IMR-90 (cell line): ENCODE results near the gene SYNE1. TPM values are rescaled to one million over a fixed set of nuclear protein-coding genes. Genes with fewer than 3 reads are reported as not detected.

Experiments used
- ATAC-seq: fragments of 200-7000 bp; cut with Tn5 transposase; 2 replicates; pipeline ENCODE4 v1.9.1; 2020; ENCODE audit warnings: low read depth, mild to moderate bottlenecking, moderate library complexity
- BruUV-seq: library from RNA; stranded (reverse); fragments of 400-500 nt; replicated peaks from 2 replicates; lab custom pipeline; 2021; lab: Mats Ljungman, UMichigan
- CTCF ChIA-PET: fragments of 300-600 bp; formaldehyde crosslinking; extraction: SDS; loops from one replicate; lab custom pipeline; 2021; ENCODE audit warnings: antibody characterized with exemption; lab: Yijun Ruan, JAX
- POLR2A ChIA-PET: fragments of 300-600 bp; sonication (Branson Sonifier 250); formaldehyde crosslinking; loops from one replicate; lab custom pipeline; 2022; ENCODE audit warnings: antibody characterized with exemption; ENCODE audit not compliant: unreplicated experiment; lab: Charles Lee
- DNase-seq: peaks from one replicate; pipeline ENCODE4 v3.0.0; 2013
- H2AFZ ChIP-seq: replicated peaks from 2 replicates; pipeline ENCODE3; 2013; ENCODE audit warnings: low read length, mild to moderate bottlenecking; ENCODE audit not compliant: poor library complexity
- H2AK5ac ChIP-seq: 2 replicates; pipeline ENCODE4 v1.6.1; 2013; ENCODE audit warnings: low read depth, low read length, inconsistent platforms
- H2AK9ac ChIP-seq: replicated peaks from 2 replicates; pipeline ENCODE3; 2013; ENCODE audit warnings: mild to moderate bottlenecking, low read depth, low read length, moderate library complexity; ENCODE audit not compliant: poor library complexity
- H2BK120ac ChIP-seq: 2 replicates; pipeline ENCODE4 v1.6.1; 2013; ENCODE audit warnings: low read depth, low read length, inconsistent platforms
- H2BK15ac ChIP-seq: 3 replicates; pipeline ENCODE4 v1.6.1; 2013; ENCODE audit warnings: low read depth, low read length, inconsistent platforms
- H2BK20ac ChIP-seq: 2 replicates; pipeline ENCODE4 v1.6.1; 2013; ENCODE audit warnings: low read depth, mild to moderate bottlenecking, inconsistent platforms, low read length, moderate library complexity
- H2BK5ac ChIP-seq: 2 replicates; pipeline ENCODE4 v1.6.1; 2013; ENCODE audit warnings: mild to moderate bottlenecking, low read depth, low read length, inconsistent platforms; ENCODE audit not compliant: poor library complexity, severe bottlenecking
- H3K14ac ChIP-seq: replicated peaks from 2 replicates; pipeline ENCODE4 v1.6.1; 2013; ENCODE audit warnings: low read depth, low read length, inconsistent platforms
- H3K18ac ChIP-seq: 2 replicates; pipeline ENCODE4 v1.6.1; 2013; ENCODE audit warnings: low read depth, low read length, control low read depth
- H3K23ac ChIP-seq: 2 replicates; pipeline ENCODE4 v1.6.1; 2013; ENCODE audit warnings: low read depth, low read length, inconsistent platforms
- H3K27ac ChIP-seq: 2 replicates; pipeline ENCODE4 v1.5.1; 2013; ENCODE audit warnings: mild to moderate bottlenecking, control low read depth, low read length; ENCODE audit not compliant: insufficient read depth
- H3K27me3 ChIP-seq: 2 replicates; pipeline ENCODE4 v1.6.1; 2013; ENCODE audit warnings: low read length; ENCODE audit not compliant: control insufficient read depth, insufficient read depth
- H3K36me3 ChIP-seq: 2 replicates; pipeline ENCODE4 v1.6.1; 2013; ENCODE audit warnings: low read length, mixed read lengths; ENCODE audit not compliant: control insufficient read depth, insufficient read depth
- H3K4ac ChIP-seq: 2 replicates; pipeline ENCODE4 v1.6.1; 2013; ENCODE audit warnings: low read depth, low read length, inconsistent platforms
- H3K4me1 ChIP-seq: 2 replicates; pipeline ENCODE4 v1.6.1; 2013; ENCODE audit warnings: low read length, mixed read lengths; ENCODE audit not compliant: control insufficient read depth, insufficient read depth
- H3K4me2 ChIP-seq: 2 replicates; pipeline ENCODE4 v1.6.1; 2013; ENCODE audit warnings: low read depth, mild to moderate bottlenecking, control low read depth, low read length, moderate library complexity
- H3K4me3 ChIP-seq: 2 replicates; pipeline ENCODE4 v1.5.1; 2013; ENCODE audit warnings: low read depth, mild to moderate bottlenecking, control low read depth, low read length, moderate library complexity; ENCODE audit not compliant: insufficient read depth
- H3K56ac ChIP-seq: 2 replicates; pipeline ENCODE4 v1.6.1; 2013; ENCODE audit warnings: low read length, inconsistent platforms; ENCODE audit not compliant: insufficient read depth; ENCODE audit errors: extremely low read depth
- H3K79me1 ChIP-seq, 2 experiments: 2 replicates each; pipeline ENCODE4 v1.6.1; 2013; ENCODE audit warnings: low read length in 2 of 2, inconsistent platforms in 1 of 2, low read depth in 1 of 2
- H3K9ac ChIP-seq: 2 replicates; pipeline ENCODE4 v1.6.1; 2013; ENCODE audit warnings: low read depth, low read length, control low read depth
- H3K9me1 ChIP-seq: 2 replicates; pipeline ENCODE4 v1.6.1; 2013; ENCODE audit warnings: low read length, inconsistent platforms; ENCODE audit not compliant: insufficient read depth
- H3K9me3 ChIP-seq: 2 replicates; pipeline ENCODE4 v1.6.1; 2013; ENCODE audit warnings: low read length; ENCODE audit not compliant: control insufficient read depth, insufficient read depth
- H4K20me1 ChIP-seq: 2 replicates; pipeline ENCODE4 v1.6.1; 2013; ENCODE audit warnings: low read length, inconsistent platforms; ENCODE audit not compliant: insufficient read depth
- H4K5ac ChIP-seq: 2 replicates; pipeline ENCODE4 v1.6.1; 2013; ENCODE audit warnings: mild to moderate bottlenecking, low read depth, low read length, control low read depth
- H4K8ac ChIP-seq, 2 experiments: 2 replicates each; pipeline ENCODE4 v1.6.1; 2013; ENCODE audit warnings: low read depth in 2 of 2, low read length in 2 of 2, control low read depth in 1 of 2, inconsistent platforms in 1 of 2
- H4K91ac ChIP-seq: 2 replicates; pipeline ENCODE4 v1.6.1; 2013; ENCODE audit warnings: low read depth, low read length, inconsistent platforms; ENCODE audit not compliant: insufficient read depth
- CEBPB ChIP-seq: IDR thresholded peaks from 2 replicates; pipeline ENCODE4 v1.6.1; 2012; ENCODE audit warnings: low read depth, low read length, improper control_type of control experiment
- NFE2L2 ChIP-seq: fragments of 150-350 bp; IDR thresholded peaks from 2 replicates; pipeline ENCODE4 v1.6.1; 2016; ENCODE audit warnings: low read depth, mild to moderate bottlenecking, low read length
- WGBS, 2 experiments: methylation state at CpG; one replicate each; pipeline versions ENCODE4 v1.1.5 to v1.1.7; 2013; ENCODE audit warnings: missing lambda C conversion rate in 2 of 2; ENCODE audit not compliant: insufficient read length in 1 of 2; ENCODE audit errors: extremely low coverage in 2 of 2; 5-methylcytosine and 5-hydroxymethylcytosine counted together
- dilution Hi-C: fragments of 300-500 bp; cut with HindIII; formaldehyde crosslinking; loops from one replicate; pipeline ENCODE4 v1.14.3; 2018; ENCODE audit warnings: low sequenced_read_pairs; ENCODE audit not compliant: unreplicated experiment
- in situ Hi-C: fragments of 300-500 bp; cut with MboI; formaldehyde crosslinking; loops from 3 replicates; pipeline ENCODE4 v1.14.3; 2019; ENCODE audit warnings: low sequenced_read_pairs, inconsistent platforms, mixed read lengths
- intact Hi-C: fragments of 100-400 bp; cut with micrococcal nuclease; formaldehyde crosslinking; loops from 2 replicates; pipeline ENCODE4 v1.10.0; 2022
- polyA plus RNA-seq, 3 experiments: library from polyadenylated mRNA; depleted of rRNA; stranded (reverse); fragments of >200 nt; gene quantifications; 2 replicates each; pipeline ENCODE4 v1.2.3, GENCODE V29; 2012; ENCODE audit warnings: low replicate concordance in 1 of 3
- total RNA-seq: library from RNA; depleted of rRNA; stranded (reverse); fragments of >200 nt; gene quantifications from 2 replicates; pipeline ENCODE4 v1.2.3, GENCODE V29; 2012

SYNE1 gene
- total and polyA plus RNA-seq, 2 of the 4 experiments (the other 2 are of a cell fraction) = 34.1 to 159 TPM

GRCh38 chr6:152398316-152398715 lies 238.8 kb downstream of the SYNE1 start:
- no peak overlapping the region for H3K27ac ChIP-seq
- POLR2A ChIA-PET = no interaction called here

More at GRCh38 chr6:152398316-152398715, 238.8 kb downstream of the SYNE1 start:
- WGBS, 2 experiments = no CpG with 5 or more reads among the region's 3 CpGs
- no peak overlapping the region for H3K56ac ChIP-seq
- no peak overlapping the region for H3K23ac ChIP-seq
- intact Hi-C loops (no loop called here), dilution Hi-C loops (no loop called here), in situ Hi-C loops (no loop called here)
- H2AFZ ChIP-seq = no peak overlapping the region
- no peak overlapping the region for H3K14ac ChIP-seq
- H3K4me3 ChIP-seq = no peak overlapping the region
- no peak for ATAC-seq
- no peak overlapping the region for H2BK5ac ChIP-seq
- no peak overlapping the region for H2BK15ac ChIP-seq
- H3K4me1 ChIP-seq = no peaks in the 10 kb centered on the region; the same call in 1 of the 2 replicates
- TF ChIP-seq NFE2L2 (no peak), CEBPB (no peak)
- no peak overlapping the region for H3K4ac ChIP-seq
- no peak overlapping the region for H3K9ac ChIP-seq
- H2AK5ac ChIP-seq = no peak overlapping the region
- no peak overlapping the region for H2BK20ac ChIP-seq
- H4K5ac ChIP-seq = no peak overlapping the region
- BruUV-seq = no TSS peak
- no peaks in the 10 kb centered on the region for H3K9me3 ChIP-seq
- H4K20me1 ChIP-seq = no peaks in the 10 kb centered on the region
- no peaks in the 10 kb centered on the region for H3K79me1 ChIP-seq
- CTCF ChIA-PET = no interaction called here
- H3K18ac ChIP-seq = no peak overlapping the region
- H3K36me3 ChIP-seq = peaks cover 4% of the 10 kb centered on the region; the same call in 1 of the 2 replicates
- no peak overlapping the region for H4K91ac ChIP-seq
- H2AK9ac ChIP-seq = no peak overlapping the region
- DNase-seq = no peak
- H4K8ac ChIP-seq = no peak overlapping the region
- H3K9me1 ChIP-seq = peaks cover 3% of the 10 kb centered on the region; the same call in 1 of the 2 replicates
- H3K4me2 ChIP-seq = no peak overlapping the region
- no peak overlapping the region for H2BK120ac ChIP-seq
- no peaks in the 10 kb centered on the region for H3K27me3 ChIP-seq
